ENCODE results near the gene NOS2. TPM values are rescaled to one million over a fixed set of nuclear protein-coding genes. Genes with fewer than 3 reads are reported as not detected.

NOS2 gene
- total and polyA plus RNA-seq, 3 donors from 2014 or later = 0.53 to 1.4 (median 0.87) TPM

DNA sequence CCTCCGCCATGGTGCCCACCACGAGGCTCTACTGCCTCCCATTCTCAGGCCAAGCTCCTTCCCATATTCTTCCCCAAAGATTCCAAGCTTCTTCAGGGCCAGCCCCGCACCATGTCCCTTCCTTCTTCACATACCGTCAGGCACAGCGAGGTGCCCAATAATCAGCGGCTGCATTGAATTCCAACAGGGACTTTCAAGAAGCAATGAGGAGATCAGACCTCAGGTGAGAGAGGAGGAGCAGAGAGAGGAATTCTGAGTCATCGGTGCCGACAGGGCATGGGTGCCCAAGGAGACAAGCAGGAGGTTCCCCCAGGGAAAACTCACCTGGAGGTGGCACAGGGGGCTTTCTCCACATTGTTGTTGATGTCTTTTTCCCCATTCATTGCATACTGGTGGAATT is 2.0 kb downstream of the NOS2 start:
- DNase-seq = no peak
- WGBS, 2 donors = 95 to 96% methylated on average over 8 of the region's 8 CpGs
- H3K4me1 ChIP-seq = peaks cover 5% of the 10 kb centered on the region
- H3K9me3 ChIP-seq = no peaks in the 10 kb centered on the region
- no peak overlapping the region for H3K4me3 ChIP-seq
- TF ChIP-seq, protein P1, sequence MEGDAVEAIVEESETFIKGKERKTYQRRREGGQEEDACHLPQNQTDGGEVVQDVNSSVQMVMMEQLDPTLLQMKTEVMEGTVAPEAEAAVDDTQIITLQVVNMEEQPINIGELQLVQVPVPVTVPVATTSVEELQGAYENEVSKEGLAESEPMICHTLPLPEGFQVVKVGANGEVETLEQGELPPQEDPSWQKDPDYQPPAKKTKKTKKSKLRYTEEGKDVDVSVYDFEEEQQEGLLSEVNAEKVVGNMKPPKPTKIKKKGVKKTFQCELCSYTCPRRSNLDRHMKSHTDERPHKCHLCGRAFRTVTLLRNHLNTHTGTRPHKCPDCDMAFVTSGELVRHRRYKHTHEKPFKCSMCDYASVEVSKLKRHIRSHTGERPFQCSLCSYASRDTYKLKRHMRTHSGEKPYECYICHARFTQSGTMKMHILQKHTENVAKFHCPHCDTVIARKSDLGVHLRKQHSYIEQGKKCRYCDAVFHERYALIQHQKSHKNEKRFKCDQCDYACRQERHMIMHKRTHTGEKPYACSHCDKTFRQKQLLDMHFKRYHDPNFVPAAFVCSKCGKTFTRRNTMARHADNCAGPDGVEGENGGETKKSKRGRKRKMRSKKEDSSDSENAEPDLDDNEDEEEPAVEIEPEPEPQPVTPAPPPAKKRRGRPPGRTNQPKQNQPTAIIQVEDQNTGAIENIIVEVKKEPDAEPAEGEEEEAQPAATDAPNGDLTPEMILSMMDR (IDR thresholded peaks at IDR 0.05) = no peak
- no peak for TF ChIP-seq POLR2A (IDR thresholded peaks at IDR 0.05)
- intact Hi-C loops (cut with DNase I; ENCODE audit: low total_unique reads) = no loop called here
- no peak overlapping the region for H3K27ac ChIP-seq
- no peaks in the 10 kb centered on the region for H3K36me3 ChIP-seq (ENCODE audit: low read depth, missing control alignments)
- H3K27me3 ChIP-seq = no peaks in the 10 kb centered on the region

DNA sequence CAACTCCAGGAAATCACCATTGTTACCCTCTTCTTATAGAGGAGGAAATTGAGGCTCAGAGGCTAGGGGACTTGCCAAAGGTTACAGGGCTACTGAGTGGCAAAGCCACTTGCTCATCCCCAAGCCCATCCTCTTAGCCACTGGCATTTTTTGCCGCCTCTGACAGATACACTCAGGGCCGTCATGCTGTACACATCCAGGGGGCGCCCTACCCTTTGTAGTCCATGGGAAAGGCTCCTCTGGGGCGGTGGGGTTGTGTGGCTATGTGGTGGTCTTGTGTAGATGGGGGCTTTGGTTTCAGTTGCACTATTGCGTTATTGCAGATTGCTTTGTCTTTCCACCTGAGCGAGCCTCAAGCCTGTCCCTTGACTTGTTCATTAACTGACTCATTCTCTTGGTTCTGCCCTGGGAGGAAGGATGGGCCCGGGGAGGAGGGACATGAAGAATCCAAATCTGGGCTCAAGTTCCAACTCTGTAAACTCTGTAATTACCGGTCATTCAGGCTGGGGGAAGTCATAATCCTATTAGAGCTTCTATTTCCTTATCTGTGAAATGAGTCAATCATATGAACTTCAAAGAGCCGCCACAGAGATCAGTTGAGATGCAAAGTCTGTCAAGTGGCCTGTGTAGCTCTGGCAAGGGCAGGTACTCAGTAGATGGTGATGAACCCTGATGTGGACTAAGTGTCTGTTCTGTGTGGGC is 2.8 kb downstream of the NOS2 start:
- Histone ChIP-seq H3K36me3 (ENCODE audit: low read depth, missing control alignments) (no peaks in the 10 kb centered on the region), H3K27ac (no peak overlapping the region), H3K9me3 (no peaks in the 10 kb centered on the region), H3K27me3 (no peaks in the 10 kb centered on the region), H3K4me3 (no peak overlapping the region), H3K4me1 (peaks cover 11% of the 10 kb centered on the region)
- no peak for TF ChIP-seq POLR2A (IDR thresholded peaks at IDR 0.05)
- TF ChIP-seq, protein P1 (IDR thresholded peaks at IDR 0.05) = no peak
- WGBS, 2 donors = 82 to 84% methylated on average over 8 to 9 of the region's 9 CpGs
- intact Hi-C loops (cut with DNase I; ENCODE audit: low total_unique reads) = no loop called here
- no peak for DNase-seq

DNA sequence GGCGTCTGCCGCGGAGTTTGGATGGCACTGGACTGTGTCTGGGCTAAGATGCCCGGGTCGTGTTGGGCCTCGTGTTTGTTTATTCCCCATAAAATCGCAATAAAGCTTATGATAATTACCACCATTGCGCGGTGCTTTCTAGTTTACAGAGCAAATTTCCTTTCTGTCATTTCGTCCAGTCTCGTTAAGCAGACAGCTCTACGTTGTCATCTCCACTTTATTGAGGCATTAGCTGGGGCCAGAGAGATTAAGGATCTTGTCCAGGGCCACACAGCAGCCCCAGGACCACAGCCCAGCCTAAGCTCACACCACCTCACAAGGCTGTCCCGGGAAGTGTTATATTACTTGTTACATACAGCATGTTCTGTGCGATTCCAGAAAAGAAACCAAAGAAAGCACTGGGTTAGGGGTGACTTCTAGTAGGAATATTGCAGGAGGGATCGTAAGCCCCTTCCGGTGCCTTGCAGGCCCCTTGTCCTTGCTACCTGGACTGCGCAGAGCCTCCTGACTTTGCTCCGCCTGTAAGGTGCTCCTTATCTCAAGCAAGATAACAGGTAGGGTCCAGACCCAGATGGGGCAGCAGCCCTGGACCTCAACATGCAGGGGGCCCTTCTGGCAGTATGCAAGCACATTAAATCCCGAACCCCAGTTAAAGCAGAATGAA is 6.3 kb downstream of the NOS2 start:
- TF ChIP-seq POLR2A (IDR thresholded peaks at IDR 0.05) = no peak
- TF ChIP-seq, protein P1 (IDR thresholded peaks at IDR 0.05) = no peak
- H3K36me3 ChIP-seq (ENCODE audit: low read depth, missing control alignments) = no peaks in the 10 kb centered on the region
- 19 to 20% methylated on average over 18 to 19 of the region's 19 CpGs for WGBS, 2 donors

DNA sequence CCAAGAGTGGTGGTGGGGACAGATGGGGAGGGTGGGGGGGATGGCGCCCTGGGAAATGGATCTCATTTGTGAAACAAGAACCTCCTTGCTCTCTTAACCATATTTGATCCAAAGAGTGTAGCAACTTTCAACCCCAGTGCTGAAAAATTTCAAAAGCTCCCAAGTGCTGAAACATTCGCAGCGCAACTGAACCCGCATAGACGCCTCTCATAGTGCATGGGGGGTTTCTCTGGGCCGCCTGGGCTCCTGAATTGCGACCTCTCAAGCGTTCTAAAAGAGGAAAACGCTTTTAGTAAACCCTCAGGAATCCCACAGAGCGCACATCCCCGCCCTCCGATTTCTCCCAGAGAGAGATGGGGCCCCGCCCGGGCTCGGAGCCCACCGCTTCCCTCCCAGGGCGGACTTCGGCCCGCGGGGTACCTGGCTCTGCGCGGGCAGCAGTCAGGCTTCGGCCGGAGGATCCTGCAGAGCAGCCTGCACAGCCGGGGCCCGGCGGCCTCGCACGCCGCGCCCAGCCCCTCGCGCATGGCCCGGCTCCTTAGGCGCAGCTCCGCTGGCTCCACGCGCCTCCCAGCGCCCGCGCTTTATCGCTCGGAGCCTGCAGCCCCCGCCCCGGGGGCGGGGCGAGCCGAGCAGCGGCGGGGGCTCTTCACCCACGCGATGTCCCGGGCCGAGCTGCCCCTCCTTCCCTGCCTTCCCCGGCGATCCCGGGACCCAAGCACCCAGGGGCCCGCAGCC is 7.0 kb downstream of the NOS2 start:
- Histone ChIP-seq H3K4me3 (peak overlapping the region; percentile 24 to 52), H3K27me3 (no peaks in the 10 kb centered on the region), H3K9me3 (no peaks in the 10 kb centered on the region), H3K27ac (no peak overlapping the region), H3K36me3 (ENCODE audit: low read depth, missing control alignments) (no peaks in the 10 kb centered on the region), H3K4me1 (peaks cover 11% of the 10 kb centered on the region)
- intact Hi-C loops (cut with DNase I; ENCODE audit: low total_unique reads) = no loop called here
- 3 to 13% methylated on average over 12 to 48 of the region's 58 CpGs for WGBS, 2 donors
- peak; percentile 28 for DNase-seq
- TF ChIP-seq, protein P1 (IDR thresholded peaks at IDR 0.05) = no peak
- no peak for TF ChIP-seq POLR2A (IDR thresholded peaks at IDR 0.05)

More for the DNA sequence above, 6.3 kb downstream of the NOS2 start:
- Histone ChIP-seq H3K27ac (no peak overlapping the region), H3K27me3 (no peaks in the 10 kb centered on the region), H3K9me3 (no peaks in the 10 kb centered on the region), H3K4me3 (peak overlapping the region; percentile 24 to 52), H3K4me1 (peaks cover 11% of the 10 kb centered on the region)
- intact Hi-C loops (cut with DNase I; ENCODE audit: low total_unique reads) = no loop called here
- DNase-seq = no peak
